ENCODE results near the gene CHD9.
"Not testable (repeated sequence)": the region's sequence is repeated elsewhere in the genome, so short reads cannot be mapped to it uniquely, and the experiment has no call there.

The CHD9 gene

DNA sequence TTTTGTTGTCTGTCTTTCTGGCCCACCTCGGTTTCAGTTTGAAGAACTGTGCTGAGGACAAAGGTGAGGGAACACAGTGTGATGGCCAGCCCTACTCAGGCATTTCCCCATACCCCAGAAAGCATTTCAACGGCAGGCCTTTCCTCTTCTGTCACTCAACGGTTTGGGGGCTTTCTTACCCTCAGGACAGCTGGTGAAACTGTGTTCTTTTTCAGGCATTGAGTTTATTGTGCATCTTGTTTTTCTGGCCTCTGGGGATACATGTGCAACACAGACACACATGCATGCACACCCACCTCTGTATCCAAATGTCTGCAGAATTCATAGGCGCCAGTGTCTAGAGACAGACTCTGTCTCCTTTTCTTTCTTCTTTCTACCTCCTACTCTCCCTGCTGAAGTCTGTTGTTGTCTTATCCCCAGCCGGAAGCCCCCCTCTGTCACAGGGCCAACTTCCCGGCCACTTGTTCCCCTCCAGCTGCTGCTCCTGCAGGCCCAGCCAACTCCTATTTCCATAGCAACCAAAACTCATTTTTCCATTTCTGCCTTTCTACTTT is 17.0 kb downstream of the CHD9 start:
- no peak for DNase-seq (ENCODE audit: low read depth in 2 of 2)

GRCh38 chr16:53073022-53073421 is 18.2 kb downstream of the CHD9 start:
- DNase-seq (ENCODE audit: low read depth in 2 of 2): no peak

- not testable (repeated sequence) for DNase-seq (ENCODE audit: low read depth in 2 of 2)
These were observed 19.5 kb downstream of the CHD9 start for GRCh38 chr16:53074296-53074695.

DNA sequence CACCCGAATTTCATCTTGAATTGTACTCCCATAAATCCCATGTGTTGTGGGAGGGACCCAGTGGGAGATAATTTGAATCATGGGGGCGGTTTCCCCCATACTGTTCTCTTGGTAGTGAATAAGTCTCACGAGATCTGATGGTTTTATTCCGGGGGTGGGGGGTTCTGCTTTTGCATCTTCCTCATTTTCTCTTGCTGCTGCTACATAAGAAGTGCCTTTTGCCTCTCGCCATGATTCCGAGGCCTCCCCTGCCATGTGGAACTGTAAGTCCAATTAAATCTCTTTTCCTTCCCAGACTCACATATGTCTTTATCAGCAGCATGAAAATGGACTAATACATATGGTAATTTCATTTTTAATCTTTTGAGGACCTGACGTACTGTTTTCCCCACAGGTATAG is 20.7 kb downstream of the CHD9 start:
- not testable (repeated sequence) for DNase-seq (ENCODE audit: low read depth in 2 of 2)

DNA sequence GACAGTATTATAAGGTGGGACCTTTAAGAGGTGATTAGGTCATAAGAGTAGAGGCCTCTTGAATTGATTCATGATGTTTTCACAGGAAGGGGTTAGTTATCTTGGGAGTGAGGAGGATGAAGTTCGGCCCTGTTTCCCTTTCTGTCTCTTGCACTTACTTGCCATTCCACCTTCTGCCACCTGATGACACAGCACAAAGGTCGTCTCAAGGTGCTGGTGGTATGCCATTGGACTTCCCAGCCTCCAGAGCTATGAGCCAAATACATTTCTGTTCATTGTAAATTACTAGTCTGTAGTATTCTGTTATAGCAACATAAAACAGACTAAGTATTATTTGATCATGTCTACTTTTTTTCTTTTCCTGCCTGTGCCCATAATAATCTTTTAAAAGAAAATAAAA is 23.5 kb downstream of the CHD9 start:
- no peak for DNase-seq (ENCODE audit: low read depth in 2 of 2)

- DNase-seq (ENCODE audit: low read depth in 2 of 2): no peak
These were observed 24.1 kb downstream of the CHD9 start for GRCh38 chr16:53078765-53079485.

DNA sequence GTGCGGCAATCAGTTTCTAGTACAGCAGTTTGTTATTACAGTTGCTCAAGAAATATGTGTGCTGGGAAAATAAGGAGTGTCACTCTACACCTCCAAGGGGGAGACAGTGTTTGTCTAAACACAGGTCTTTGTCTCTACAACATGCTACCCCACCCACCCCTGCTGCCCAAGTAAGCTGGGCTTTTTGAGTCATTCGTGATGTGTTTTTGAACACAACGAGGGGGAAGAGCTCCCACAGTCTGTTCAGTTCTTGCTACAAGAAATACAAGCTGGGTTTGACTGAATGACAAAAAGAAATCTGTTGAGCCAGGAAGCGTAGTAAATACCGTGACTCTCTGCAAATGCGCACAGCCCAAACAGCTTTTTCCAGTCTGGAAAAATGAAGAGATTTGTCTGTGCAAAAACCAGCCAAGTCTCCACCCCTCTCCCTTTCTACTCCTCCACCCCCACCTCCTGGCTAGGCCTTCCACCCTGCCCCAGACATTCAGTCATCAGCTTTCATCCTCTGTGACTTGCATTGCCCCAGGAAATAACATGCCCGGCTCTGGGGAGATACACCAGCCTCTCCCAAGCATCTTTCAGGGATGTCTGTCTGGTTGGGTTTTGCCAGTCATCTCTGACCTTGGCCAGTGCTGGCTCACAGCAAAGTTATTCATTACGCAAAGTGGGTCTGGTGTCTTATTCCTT is 25.7 kb downstream of the CHD9 start:
- no peak for DNase-seq (ENCODE audit: low read depth in 2 of 2)

- DNase-seq (ENCODE audit: low read depth in 2 of 2): no peak
These were observed 26.2 kb downstream of the CHD9 start for GRCh38 chr16:53081032-53081424.

DNA sequence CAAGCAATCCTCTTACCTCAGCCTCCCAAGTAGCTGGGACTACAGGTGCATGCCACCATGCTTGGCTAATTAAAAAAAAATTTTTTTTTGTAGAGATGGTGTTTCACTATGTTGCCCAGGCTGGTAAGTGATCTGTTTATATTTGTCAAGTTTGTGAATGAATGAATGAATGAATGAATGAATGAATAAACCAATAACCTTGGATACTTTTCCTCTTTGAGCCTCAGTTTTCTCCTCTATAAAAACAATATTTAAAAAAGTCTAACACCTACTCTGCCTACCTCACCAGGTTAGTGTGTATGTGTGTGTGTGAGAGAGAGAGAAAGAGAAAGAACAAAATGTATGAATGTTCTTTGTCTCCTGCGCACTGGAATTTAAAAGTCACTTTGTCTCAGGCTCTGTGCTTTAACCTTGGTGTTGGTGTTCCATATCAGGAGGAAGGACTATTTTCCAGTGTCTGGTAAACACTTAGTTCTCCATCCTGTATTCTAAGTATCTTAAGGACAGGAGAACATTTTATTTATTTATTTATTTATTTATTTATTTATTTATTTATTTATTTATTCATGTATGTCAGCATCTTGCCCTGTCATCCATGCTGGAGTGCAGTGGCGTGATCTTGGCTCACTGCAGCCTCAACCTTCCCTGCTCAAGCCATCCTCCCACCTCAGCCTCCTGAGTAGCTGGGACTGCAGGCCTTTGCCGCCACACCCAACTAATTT is 27.1 kb downstream of the CHD9 start:
- DNase-seq (ENCODE audit: low read depth in 2 of 2): no peak

GRCh38 chr16:53082509-53082908 is 27.7 kb downstream of the CHD9 start:
- DNase-seq (ENCODE audit: low read depth in 2 of 2): no peak

- no peak for DNase-seq (ENCODE audit: low read depth in 2 of 2)
These were observed 28.3 kb downstream of the CHD9 start for GRCh38 chr16:53083119-53083518.

DNA sequence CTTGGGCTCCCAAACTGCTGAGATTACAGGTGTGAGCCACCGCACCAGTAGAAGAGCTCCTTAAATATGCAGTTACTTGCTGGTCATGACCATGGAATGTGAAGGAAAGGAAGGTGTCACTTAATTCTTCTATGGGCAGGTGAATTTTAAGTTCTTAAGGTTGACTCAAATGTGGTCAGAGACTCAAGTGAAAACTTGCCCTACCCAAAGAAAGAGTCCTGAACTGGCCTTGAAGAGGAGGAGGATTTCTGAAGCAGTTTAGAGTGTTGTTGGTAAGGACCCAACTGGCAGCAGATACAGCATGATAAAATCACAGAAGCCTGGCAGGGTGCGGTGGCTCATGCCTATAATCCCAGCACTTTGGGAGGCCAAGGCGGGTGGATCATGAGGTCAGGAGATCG is 29.4 kb downstream of the CHD9 start:
- no peak for DNase-seq (ENCODE audit: low read depth in 2 of 2)

DNA sequence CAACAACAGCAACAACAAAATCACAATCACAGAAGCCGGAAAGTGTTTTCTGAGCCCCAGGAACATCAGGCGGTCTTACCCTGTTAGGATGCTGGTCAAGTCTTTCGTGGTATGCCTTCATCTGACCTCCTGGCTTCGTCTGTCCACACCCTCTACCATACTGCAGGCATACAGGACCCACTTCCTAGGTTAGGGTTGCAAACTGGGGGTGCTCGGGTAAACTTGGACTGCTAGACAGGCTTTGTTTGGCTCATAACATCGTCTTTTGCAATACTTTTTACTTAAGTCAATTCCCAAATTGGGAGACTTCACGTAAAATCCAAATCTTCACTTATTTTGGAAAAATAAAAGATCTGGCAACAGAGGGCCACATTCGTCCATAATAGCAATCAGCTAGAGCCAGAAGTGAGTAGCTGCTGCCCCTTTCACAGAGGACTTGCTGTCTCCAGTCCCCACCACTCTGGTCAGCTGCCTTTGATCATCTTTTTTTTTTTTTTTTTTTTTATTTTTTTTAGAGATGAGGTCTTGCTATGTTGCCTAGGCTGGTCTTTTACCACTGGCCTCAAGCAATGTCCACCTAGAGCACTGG is 30.0 kb downstream of the CHD9 start:
- no peak for DNase-seq (ENCODE audit: low read depth in 2 of 2)

DNA sequence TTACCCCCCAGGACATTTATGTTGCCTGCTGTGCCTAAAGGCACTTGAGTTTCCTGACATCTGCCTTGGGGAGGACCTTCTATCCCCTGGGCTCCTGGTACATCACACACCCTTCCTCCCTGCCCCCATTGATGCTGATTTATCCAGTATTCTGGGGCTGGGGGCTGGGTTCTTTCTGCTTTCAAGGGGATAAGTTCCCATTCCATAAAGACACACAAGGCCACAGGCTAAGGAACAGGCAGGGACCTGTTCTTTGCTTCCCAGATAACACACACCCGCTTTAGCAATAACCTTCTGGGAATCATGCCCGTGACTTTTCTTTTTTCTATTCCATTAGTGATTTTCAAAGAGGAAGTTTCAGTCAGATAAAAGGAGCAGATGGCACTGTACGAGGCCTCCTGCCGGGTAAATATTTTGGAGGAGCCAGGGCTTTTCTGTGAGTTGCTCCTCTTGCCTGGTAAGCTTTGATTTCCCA is 30.6 kb downstream of the CHD9 start:
- DNase-seq (ENCODE audit: low read depth in 2 of 2): no peak

GRCh38 chr16:53085931-53086421 is 31.2 kb downstream of the CHD9 start:
- DNase-seq (ENCODE audit: low read depth in 2 of 2): no peak

GRCh38 chr16:53087101-53087500 is 32.3 kb downstream of the CHD9 start:
- no peak for DNase-seq (ENCODE audit: low read depth in 2 of 2)

- no peak for DNase-seq (ENCODE audit: low read depth in 2 of 2)
These were observed 34.9 kb downstream of the CHD9 start for GRCh38 chr16:53089434-53090285.

DNA sequence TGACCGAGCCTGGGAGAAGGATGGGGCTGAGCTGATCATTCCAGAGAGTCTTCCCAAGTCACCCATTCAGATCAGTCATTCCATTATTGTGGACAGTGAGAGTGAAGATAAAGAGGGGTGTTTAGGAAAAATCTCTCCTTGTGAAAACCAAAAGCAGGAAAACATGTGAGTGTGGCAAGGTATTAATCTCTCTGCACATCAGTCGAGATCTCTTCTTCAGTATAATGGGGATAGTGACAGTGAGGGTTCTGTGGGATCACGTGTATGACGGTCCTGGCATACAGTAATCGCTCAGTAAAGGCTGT is 35.4 kb downstream of the CHD9 start:
- DNase-seq (ENCODE audit: low read depth in 2 of 2): no peak

DNA sequence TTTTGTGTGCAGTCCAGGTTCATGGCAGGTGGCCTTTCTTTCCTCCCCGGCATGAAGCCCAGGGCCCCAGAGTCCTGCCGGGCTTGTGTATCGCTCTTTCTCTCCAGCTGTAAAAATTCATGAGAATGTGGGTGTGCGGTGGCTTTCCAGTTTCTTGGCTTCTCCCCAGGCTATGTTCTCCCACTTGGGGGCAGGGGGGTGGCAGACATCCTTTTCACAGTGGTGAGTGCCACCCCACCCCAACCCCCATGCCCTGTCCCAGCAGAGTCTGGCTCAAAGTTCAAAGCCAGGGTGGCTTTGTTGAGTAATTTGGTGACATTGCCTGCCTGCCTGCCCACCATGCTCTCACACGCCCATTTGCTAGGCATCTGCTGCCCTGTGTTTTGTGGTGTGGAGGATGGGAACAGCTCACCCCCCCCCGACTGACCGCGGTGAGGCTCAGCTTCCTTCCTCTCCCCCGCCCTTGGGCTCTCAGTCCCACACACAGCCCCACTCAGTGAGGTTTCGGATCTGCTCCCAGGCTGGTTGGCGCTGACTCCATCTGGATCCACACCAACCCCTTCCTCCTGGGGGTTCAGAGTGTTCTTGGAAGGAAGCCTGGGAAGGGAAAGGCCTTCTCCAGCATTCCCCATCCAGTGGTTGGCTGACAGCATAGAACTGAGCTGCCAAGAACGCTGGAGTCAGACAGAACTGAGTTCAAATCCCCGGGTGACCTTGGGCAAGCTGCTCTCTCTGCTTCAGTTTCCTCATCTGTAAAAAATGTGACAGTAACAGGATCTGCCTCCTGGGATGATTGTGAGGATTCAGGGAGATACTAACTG is 36.0 kb downstream of the CHD9 start:
- DNase-seq (ENCODE audit: low read depth in 2 of 2): no peak

Data from stimulated activated CD4-positive, alpha-beta T cell treated with anti-CD3 and anti-CD28 coated beads, Interleukin-1b, Interleukin-23, amount 100 ng/mL, for 4 hours (primary cell).